ENCODE data around the gene CYP2E1.

GRCh38 chr10:133537546-133538545, 10.7 kb downstream of the CYP2E1 start:
- TF ChIP-seq CTCF (IDR thresholded peaks at IDR 0.05) (no peak), ZFX (IDR thresholded peaks at IDR 0.05; ENCODE audit: borderline replicate concordance) (no peak)
